Skeletal muscle tissue (tissue), 4 donors: ENCODE data around the gene PKIB. TPM values are rescaled to one million over a fixed set of nuclear protein-coding genes. Genes with fewer than 3 reads are reported as not detected.
"Not testable (repeated sequence)": the region's sequence is repeated elsewhere in the genome, so short reads cannot be mapped to it uniquely, and the experiment has no call there.

Experiments used
- H3K27ac ChIP-seq: one replicate; pipeline ENCODE4 v1.7.0; 2013; ENCODE audit warnings: mild to moderate bottlenecking, low read depth, low read length, inconsistent platforms
- H3K27me3 ChIP-seq, 3 donors: one replicate each; pipeline ENCODE4 v1.7.0; 2013; ENCODE audit warnings: low read length in 3 of 3; ENCODE audit not compliant: control insufficient read depth in 3 of 3, insufficient read depth in 3 of 3
- H3K36me3 ChIP-seq, 3 donors: one replicate each; pipeline ENCODE4 v1.7.0; 2013; ENCODE audit warnings: low read length in 3 of 3; ENCODE audit not compliant: control insufficient read depth in 3 of 3, insufficient read depth in 3 of 3
- H3K4me1 ChIP-seq, 3 donors: one replicate each; pipeline ENCODE4 v1.7.0; 2013; ENCODE audit warnings: low read length in 3 of 3, mild to moderate bottlenecking in 3 of 3; ENCODE audit not compliant: control insufficient read depth in 3 of 3, insufficient read depth in 3 of 3
- H3K4me3 ChIP-seq, 3 donors: one replicate each; pipeline ENCODE4 v1.7.0; 2013; ENCODE audit warnings: low read length in 3 of 3
- H3K9ac ChIP-seq, 3 donors: one replicate each; pipeline ENCODE4 v1.7.0; 2013; ENCODE audit warnings: low read length in 3 of 3, mild to moderate bottlenecking in 3 of 3, moderate library complexity in 2 of 3, low read depth in 1 of 3
- H3K9me3 ChIP-seq, 3 donors: one replicate each; pipeline ENCODE4 v1.7.0; 2013; ENCODE audit warnings: low read length in 3 of 3; ENCODE audit not compliant: control insufficient read depth in 3 of 3
- total RNA-seq: library from RNA; depleted of rRNA; stranded (reverse); fragments of >200 nt; gene quantifications from one replicate; pipeline ENCODE4 v1.2.3, GENCODE V29; 2014
- donor health status: Osteomylitis.

The PKIB gene
- total RNA-seq, 1 donor from 2014 or later, result not detected

DNA sequence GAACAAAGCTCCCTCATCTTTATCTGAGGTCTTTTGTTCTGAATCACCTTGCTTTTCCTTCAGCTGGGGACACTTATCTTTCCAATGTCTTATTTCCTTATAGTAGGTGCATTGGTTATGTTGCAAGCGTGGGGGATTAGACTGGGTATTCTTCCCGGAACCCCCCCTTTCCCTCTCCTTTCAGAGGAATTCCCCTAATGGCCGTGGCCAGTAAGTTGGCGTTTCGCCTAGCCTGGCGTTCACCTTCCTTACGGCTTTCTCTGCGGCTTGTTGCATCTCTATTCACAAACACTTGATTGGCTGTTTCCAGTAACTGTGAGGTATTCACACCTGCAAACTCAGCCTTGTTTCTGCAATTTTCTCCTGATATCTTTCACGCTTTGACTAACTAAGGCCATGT lies 136.5 kb downstream of the PKIB start:
- no peaks in the 10 kb centered on the region for H3K27me3 ChIP-seq
- no peak overlapping the region for H3K27ac ChIP-seq
- H3K4me3 ChIP-seq, result no peak overlapping the region
- H3K4me1 ChIP-seq, result peaks cover 0 to 14% (median 6%) of the 10 kb centered on the region in 3 donors
- H3K36me3 ChIP-seq, result no peaks in the 10 kb centered on the region
- H3K9ac ChIP-seq, result no peak overlapping the region
- H3K9me3 ChIP-seq, result peaks cover 0 to 2% (median 0%) of the 10 kb centered on the region in 3 donors

DNA sequence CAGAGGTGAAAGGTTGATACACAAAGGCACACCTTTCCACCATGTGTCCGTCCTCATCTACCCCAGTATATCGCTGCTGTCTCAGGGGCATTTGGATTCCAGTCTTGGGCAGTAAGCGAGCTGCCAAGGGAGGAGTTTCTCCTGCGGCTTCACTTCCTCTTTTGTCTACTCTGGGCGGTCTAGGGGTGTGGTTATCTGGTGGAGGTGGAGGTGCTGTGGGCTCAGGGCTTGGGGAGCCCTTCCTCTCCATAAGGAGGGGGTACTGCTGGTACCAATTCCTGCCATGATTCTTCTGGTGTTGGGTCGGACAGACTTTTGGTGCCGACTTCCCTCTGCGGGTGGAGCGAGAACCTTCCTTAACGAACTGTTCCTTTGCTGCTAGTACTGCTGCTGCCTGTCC lies 137.4 kb downstream of the PKIB start:
- peaks cover 4 to 14% (median 13%) of the 10 kb centered on the region in 3 donors for H3K4me1 ChIP-seq
- H3K27me3 ChIP-seq, result no peaks in the 10 kb centered on the region
- no peak overlapping the region for H3K9ac ChIP-seq
- H3K9me3 ChIP-seq, result peaks cover 0 to 2% (median 0%) of the 10 kb centered on the region in 3 donors
- no peak overlapping the region for H3K27ac ChIP-seq
- no peak overlapping the region for H3K4me3 ChIP-seq
- no peaks in the 10 kb centered on the region for H3K36me3 ChIP-seq

DNA sequence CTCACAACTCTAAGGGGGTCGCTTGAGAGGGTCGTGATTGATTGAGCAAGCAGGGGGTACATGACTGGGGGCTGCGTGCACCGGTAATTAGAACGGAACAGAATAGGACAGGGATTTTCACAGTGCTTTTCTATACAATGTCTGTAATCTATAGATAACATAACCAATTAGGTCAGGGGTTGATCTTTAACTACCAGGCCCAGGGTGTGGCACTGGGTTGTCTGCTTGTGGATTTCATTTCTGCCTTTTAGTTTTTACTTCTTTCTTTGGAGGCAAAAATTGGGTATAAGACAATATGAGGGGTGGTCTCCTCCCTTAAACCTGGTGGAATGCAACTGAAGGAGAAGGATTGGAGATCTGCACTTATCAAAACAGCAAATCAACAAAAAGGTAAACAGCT lies 138.7 kb downstream of the PKIB start:
- H3K36me3 ChIP-seq, H3K9ac ChIP-seq, H3K4me3 ChIP-seq, H3K27ac ChIP-seq, H3K27me3 ChIP-seq, H3K9me3 ChIP-seq: not testable (repeated sequence)
- H3K4me1 ChIP-seq, result peaks cover 10 to 12% (median 12%) of the 10 kb centered on the region in 3 donors

DNA sequence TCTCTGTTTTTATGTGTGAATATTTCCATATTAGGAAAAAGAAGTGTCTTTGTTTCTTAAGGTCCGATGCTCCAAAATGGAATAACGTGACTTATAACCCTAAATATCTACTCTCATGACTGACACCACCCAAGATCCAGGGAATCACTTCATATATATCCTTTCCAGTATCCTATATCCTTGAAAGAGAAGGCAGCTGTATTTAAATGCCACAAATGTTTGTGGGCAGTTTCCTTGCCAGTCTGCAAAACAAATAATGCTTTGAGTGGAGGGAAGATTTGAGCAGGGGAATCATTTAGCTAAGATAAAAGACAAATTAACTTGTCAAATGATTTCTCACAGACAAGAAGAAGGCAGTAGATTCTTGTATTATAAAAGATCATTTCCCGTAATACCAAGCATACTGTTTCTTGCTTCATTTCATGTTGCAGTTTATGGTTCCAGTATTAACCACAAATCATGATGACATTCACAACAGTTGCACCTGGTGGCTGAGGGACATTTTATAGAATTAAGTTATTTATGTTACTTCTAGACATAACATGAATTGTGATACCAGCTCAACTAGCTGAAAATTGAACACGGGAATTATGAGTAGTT lies 139.3 kb downstream of the PKIB start:
- H3K36me3 ChIP-seq, result no peaks in the 10 kb centered on the region
- H3K9ac ChIP-seq, result no peak overlapping the region
- no peak overlapping the region for H3K27ac ChIP-seq
- peaks cover 0 to 2% (median 0%) of the 10 kb centered on the region in 3 donors for H3K9me3 ChIP-seq
- no peak overlapping the region for H3K4me3 ChIP-seq
- H3K27me3 ChIP-seq, result no peaks in the 10 kb centered on the region
- H3K4me1 ChIP-seq, result peaks cover 9 to 12% (median 12%) of the 10 kb centered on the region in 3 donors

DNA sequence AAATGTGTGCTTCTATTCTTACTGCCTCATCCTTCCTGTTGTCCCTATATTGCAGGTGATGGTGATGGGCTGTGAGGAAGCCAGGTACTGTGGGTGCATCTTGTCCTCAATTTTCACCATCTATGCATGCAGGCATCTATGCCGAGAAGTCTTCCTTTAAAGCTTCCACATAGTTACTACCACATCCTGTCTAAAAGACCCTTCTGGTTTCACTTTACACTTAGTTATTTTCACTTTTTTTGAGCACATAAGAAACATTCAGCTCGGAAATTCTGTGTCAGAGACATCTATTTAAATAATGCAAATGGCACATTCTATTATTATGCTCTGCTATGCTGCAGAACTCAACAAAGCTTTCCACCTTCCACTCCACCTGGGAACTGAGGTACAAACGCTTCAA lies 141.1 kb downstream of the PKIB start:
- Histone ChIP-seq H3K9me3 (peaks cover 0 to 2% (median 0%) of the 10 kb centered on the region in 3 donors), H3K4me3 (no peak overlapping the region), H3K36me3 (no peaks in the 10 kb centered on the region), H3K9ac (no peak overlapping the region), H3K27ac (no peak overlapping the region), H3K4me1 (peaks cover 3 to 12% (median 10%) of the 10 kb centered on the region in 3 donors), H3K27me3 (no peaks in the 10 kb centered on the region)

DNA sequence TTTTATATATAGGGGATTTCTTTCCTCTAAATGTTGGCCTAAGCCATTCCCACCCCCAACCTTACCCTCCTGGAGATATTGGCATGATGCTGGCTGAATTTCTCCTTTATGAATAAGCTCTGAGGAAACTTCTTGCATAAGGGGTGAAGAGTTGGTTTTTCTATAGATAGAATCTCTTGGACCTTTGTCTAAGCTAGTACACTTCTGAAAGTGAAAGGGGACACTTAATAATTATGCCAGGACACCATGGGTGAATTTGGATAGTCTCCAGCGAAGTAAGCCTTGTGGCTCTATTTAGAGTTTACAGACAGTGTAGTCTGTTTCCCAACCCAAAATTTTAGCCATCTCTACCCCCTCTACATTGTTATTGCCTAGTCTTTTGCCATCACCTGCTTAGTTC lies 142.3 kb downstream of the PKIB start:
- Histone ChIP-seq H3K4me1 (peaks cover 3 to 12% (median 10%) of the 10 kb centered on the region in 3 donors), H3K4me3 (peak overlapping the region in 1 of 3 donors; percentile 73), H3K36me3 (no peaks in the 10 kb centered on the region), H3K27ac (peak overlapping the region; percentile 62), H3K27me3 (no peaks in the 10 kb centered on the region), H3K9me3 (peaks cover 0 to 2% (median 0%) of the 10 kb centered on the region in 3 donors), H3K9ac (peak overlapping the region in 2 of 3 donors; percentile 44 to 72)

DNA sequence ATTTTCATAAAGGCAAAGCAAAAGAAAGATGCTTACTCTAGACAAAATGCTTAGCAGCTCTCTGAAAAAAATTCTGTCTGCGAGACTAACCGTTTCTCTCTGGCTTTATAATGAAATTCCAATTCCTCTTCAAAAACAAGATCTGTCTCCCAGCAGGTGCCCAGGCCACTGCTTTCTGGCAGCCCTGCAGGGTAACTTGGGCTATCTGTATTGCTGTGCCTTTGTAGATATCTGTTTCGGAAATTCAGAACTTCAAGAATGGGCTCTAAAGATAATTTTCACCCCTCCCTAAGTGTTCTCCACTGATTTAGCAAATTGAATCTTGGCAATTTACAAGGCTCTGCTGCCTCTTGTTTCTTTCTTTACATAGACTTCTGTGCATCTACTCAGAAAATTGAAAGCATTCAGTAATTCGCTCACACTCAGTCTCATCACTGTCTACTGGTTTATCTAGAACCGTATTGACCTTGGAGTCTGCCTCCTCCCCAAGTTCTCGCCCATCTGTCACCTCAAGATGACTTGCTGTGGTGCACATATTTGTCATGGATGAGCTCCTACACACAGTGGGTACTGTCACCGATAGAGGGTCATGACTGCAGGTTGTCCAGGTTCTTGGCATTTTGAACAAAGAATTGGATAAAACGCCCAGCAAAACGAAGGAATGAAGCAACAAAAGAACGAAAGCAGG lies 142.9 kb downstream of the PKIB start:
- Histone ChIP-seq H3K4me1 (peaks cover 3 to 12% (median 10%) of the 10 kb centered on the region in 3 donors), H3K27me3 (no peaks in the 10 kb centered on the region), H3K4me3 (peak overlapping the region; percentile 68 to 73 (median 73)), H3K36me3 (no peaks in the 10 kb centered on the region), H3K9me3 (no peaks in the 10 kb centered on the region), H3K9ac (peak overlapping the region; percentile 44 to 72 (median 55)), H3K27ac (peak overlapping the region; percentile 62)

DNA sequence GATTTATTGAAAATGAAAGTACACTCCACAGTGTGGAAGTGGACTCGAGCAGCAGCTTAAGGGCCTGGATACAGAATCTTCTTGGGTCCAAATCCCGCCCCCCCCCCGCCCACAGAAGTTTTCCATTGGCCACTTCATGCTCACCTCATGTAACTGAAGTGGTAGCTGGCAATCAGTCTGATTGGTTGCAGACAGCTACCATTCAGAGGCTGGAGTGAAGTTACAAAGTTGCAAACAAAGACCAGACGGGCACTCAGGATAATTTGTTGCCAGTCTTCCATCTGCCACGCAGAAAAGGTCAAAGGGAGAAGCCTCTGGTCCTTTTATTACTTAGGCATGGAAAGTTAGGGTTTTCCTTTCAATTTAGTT lies 143.5 kb downstream of the PKIB start:
- Histone ChIP-seq H3K27ac (peak overlapping the region; percentile 62), H3K9me3 (no peaks in the 10 kb centered on the region), H3K9ac (peak overlapping the region; percentile 44 to 72 (median 55)), H3K27me3 (no peaks in the 10 kb centered on the region), H3K36me3 (no peaks in the 10 kb centered on the region), H3K4me3 (peak overlapping the region; percentile 68 to 73 (median 73)), H3K4me1 (peaks cover 3 to 12% (median 10%) of the 10 kb centered on the region in 3 donors)

DNA sequence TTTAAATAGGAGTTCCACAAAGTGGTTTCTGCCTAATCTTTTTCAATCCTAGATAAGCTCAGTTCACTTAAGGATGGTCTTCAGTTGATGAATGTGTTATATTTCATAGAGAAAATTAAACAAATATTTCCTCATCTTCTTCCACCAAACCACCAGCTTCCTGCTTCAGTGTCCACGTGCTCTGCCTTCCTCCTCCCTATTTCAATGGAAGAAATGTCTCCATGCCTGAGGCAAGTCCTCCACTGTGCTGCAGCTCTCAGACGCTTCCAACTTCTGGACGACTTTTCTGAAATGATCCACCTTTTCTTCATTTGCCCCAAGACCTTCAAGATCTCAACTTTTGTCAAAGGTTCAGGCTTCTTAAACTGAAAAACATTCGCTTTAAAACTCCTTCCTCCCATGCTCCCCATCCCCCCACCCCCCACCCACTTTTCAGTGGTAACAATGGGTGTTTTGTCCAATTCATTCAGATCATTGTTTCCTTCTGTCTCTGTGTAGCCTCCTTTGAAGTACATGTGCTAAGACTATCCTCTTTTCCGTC lies 144.1 kb downstream of the PKIB start:
- H3K27me3 ChIP-seq, result no peaks in the 10 kb centered on the region
- H3K4me1 ChIP-seq, result peaks cover 3 to 12% (median 10%) of the 10 kb centered on the region in 3 donors
- no peak overlapping the region for H3K27ac ChIP-seq
- H3K9ac ChIP-seq, result peak overlapping the region; percentile 10 to 66 (median 20)
- no peaks in the 10 kb centered on the region for H3K36me3 ChIP-seq
- H3K4me3 ChIP-seq, result peak overlapping the region in 1 of 3 donors; percentile 59
- no peaks in the 10 kb centered on the region for H3K9me3 ChIP-seq

DNA sequence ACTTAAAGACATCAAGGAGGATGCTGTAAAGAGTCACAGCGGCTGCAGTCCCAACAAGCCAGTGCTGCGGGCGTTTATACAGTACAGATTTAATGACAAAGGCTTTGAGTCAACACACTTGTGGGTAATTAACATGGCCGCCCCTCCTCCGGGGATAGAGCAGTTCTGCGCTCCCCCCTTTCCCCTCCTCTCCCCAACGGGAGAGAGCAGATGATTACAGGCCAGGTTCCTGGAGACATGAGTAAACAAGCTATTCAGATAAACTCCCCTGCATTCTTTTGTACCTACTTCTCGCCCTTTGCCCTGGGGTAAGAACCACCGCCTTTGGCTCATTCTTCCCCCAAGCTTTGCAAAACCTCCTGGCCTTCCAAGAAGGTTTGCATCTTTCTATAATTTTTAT lies 145.7 kb downstream of the PKIB start:
- no peak overlapping the region for H3K27ac ChIP-seq
- no peaks in the 10 kb centered on the region for H3K27me3 ChIP-seq
- H3K9me3 ChIP-seq, result no peaks in the 10 kb centered on the region
- peaks cover 3 to 12% (median 10%) of the 10 kb centered on the region in 3 donors for H3K4me1 ChIP-seq
- H3K4me3 ChIP-seq, result no peak overlapping the region
- no peak overlapping the region for H3K9ac ChIP-seq
- H3K36me3 ChIP-seq, result no peaks in the 10 kb centered on the region
